Inferior parietal cortex (tissue), 1 donor: Measurements from ENCODE around the gene C10orf67.

Experiments
- DNase-seq: peaks from one replicate; pipeline ENCODE4 v3.0.0-alpha.2; 2016; ENCODE audit errors: extremely low spot score

C10orf67 gene

DNA sequence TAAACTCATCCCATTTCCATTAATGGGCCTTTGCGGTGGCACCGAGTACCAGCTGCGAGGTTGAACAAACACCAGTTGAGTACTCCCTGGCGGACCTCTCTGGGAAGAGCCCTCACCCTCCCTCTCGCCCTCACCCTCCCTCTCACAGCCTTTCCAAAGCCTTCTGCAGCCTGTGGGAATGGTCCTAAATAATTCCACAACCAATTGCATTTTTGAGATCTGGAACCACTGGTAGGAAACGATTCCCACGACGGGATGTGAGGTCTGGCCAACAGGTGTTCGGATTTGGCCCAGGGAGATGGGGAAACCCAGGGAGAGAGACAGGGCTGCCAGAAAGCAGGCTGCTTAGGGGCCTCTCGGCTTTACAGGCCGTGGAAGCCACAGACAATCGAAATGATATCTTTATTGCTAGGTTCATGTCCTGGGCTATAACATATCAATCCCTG is 147.2 kb downstream of the C10orf67 start:
- DNase-seq, result no peak

DNA sequence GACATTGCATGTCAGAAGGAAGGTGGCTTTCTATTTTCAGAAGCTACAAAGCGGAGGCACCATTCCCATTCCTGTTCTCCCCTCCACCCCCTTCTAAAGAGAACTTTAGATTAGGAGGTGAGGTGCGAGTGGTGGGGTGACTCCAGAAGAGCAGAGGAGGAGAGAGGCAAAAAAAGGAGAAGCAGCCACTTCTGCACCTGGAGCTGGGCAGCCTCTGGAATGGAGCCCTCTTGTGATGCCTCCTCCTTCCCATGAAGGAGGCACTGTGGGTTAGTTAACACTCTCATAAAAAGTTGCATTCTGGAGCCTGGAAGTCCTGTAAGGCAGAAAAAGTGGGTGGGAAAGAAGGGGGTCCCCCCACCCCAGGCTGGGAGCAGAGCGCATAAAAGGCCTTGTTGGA is 147.7 kb downstream of the C10orf67 start:
- DNase-seq, result no peak

DNA sequence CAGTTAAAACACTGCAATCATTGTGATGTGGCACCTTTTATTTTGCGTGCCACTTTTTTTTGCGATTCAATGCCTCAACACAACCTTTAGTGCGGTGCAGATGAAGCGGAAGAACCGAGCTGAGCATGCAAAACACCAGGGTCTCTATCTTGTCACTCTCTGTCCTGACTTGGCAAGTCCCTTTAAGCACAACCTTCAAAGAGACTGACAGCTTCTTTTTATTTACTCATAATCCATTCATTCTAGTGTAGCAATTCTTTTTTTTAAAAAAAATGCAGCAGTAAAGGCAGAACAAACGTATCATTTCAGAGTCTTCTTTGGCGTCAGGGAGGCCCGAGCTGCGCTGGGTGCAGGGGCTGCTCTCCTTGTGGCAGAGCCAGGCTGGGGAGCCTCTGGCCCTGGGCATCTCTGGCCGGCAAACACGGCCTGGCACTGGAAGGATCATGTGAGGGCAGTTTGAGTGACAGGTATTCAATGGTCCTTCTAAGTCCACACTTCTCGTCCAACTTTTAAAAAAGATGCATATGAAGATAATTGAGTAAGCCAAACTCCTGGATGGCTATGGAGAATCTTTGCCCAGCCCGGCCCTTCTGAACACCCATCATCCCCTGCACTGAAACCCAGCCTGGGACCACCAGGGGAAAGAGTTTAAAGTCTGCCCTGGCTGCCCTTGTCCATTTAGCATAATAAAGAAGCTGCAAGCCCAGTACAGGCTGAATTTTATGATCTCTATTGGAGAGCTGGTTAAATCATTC is 148.6 kb downstream of the C10orf67 start:
- no peak for DNase-seq

DNA sequence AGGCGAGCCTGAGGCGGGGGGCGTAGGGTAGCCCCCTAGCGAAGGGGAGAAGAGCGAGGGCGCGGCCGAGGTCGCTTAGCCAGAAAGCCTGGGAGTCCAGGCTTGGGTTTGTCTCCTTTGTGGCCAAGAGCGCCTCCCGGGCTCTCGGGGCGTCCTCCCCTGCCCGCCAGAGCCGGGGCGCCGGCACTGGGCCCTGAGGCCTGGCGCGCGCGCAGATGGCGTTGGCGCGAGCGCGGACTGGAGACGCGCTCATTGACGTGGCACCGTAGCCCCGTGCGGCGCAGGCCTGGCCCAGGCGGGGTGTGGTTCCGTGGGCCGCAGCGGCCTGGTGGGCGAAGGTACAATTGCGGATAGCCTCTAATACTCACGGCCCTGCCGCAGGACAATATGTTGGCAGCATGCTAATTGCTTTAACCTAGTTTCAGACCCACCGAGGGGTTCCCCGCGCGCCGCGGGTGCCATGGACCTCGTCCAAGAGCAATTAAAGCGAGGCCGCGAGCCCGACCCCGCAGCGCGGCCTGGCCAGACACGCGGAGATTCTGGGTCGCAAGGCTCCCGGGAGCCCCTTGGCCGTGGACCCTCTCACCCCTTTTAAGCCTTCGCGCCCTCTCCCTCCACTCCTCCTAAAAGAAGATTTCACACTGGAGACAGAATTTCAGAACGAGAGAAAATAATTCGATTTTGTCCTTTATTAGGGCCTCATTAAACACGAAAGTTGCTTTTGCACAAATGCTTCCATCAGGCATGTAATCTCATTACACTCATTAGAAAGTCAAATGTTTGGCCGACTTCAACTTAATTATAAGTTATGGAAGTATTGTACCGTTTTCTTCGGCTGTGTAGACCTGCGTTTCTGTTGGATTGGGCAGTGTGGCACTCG is 149.4 kb downstream of the C10orf67 start:
- no peak for DNase-seq

DNA sequence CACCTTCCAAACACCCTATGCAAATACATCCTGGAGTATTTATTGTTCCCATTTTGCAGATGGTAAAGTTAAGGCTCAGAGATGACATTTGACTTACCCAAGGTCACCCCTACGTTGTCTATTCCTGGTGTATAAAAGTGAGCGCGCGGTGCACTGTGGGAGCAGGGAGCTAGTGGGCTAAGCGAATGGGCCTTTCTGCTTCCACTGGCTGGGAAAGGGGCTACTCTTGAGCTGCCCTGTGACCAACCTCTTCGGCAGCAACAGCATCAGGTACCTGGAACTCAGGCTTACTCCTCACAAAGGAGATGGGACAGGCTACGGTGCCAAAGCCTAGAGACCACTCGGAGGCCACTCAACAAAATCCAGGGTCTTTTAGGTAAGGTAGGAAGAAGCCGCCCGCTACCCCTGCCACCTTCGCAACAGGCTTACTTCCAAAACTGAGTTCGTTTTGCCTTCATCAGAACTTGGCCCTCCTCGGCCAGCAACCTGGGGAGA is 150.1 kb downstream of the C10orf67 start:
- DNase-seq, result no peak

DNA sequence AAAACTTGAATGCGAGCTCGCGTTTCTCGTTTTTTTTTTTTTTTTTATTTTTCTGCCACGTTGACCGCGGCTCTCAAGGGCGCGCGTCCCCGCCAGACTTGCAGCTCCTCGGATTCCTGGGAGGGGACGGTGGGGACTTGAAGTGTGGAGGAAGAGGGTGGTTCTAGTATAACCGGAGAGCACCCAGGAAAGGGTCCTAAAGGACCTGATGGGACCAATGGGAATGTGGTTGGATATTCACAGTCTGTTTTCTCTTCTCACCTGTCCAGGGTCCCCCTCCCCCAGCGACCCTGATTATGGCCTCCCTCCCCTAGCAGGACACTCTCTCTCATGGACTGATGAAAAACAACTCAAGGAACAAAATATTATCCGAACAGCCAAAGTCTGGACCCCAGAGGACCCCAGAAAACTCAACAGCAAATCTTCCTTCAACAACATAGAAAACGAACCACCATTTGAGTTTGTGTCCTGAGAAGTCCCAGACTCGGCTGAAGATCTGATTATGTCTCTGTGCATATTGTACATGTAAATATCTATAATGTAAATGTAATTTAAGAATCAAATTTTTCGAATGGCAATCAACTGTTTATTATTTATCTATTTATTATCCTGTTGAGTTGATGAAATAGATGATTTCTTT is 151.0 kb downstream of the C10orf67 start:
- no peak for DNase-seq

DNA sequence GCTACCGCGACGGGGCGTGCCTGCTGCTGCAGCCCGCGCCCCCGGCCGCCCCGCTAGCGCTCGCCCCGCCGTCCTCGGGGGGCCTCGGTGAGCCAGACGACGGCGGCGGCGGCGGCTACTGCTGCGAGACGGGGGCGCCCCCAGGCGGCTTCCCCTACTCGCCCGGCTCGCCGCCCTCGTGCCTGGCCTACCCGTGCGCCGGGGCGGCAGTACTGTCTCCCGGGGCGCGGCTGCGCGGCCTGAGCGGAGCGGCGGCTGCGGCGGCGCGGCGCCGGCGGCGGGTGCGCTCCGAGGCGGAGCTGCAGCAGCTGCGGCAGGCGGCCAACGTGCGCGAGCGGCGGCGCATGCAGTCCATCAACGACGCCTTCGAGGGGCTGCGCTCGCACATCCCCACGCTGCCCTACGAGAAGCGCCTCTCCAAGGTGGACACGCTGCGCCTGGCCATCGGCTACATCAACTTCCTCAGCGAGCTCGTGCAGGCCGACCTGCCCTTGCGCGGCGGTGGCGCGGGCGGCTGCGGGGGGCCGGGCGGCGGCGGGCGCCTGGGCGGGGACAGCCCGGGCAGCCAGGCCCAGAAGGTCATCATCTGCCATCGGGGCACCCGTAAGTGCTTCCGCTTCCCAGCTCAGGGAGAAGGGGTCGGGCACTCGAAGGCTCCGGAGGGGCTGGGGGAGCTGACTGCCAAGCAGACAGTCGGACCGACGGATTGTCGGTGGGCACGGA is 151.7 kb downstream of the C10orf67 start:
- no peak for DNase-seq

DNA sequence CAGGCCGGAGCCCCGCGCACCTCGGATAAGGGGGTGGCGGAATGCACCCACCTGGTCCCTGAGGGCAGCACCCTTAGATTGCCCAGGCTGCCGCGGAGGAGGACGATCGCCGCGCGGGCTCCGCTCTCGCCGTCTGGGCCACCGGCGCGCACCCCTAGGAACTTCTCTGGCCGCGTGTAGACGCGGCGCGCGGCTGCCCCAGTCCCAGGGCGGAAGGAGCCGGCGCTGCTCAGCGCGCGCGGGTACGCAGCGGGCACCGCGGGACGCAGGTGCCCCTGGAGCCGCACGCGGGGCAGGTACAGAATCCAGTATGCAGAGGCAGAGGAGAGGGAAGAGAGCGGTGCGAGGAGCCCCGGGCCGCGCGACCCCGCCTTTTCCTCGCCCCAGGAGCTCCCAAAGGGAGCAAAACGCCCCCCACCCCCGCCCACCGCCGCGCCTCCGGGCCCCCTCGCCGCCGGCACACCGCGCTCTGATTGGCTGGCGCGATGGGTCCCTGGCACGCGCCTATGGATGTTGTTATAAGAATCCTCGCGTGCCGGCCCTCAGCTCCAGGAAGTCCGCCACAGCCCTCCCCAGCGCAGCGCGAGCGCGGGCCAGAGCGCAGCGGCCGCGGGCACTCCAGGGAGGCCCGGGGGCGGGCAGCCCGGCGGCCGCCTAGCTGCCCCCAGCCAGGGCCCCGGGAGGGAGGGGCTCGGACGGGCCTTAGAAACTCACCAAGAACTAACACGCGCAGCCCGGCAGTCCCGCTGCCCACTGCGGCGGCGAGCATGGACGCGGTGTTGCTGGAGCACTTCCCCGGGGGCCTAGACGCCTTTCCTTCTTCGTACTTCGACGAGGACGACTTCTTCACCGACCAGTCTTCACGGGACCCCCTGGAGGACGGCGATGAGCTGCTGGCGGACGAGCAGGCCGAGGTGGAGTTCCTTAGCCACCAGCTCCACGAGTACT is 152.6 kb downstream of the C10orf67 start, which contains the start of gene PTF1A:
PTF1A (plus strand) TSS at position 549 of the 948 bp plus-strand sequence; CDS start at position 768, 219 bp downstream.
- no peak for DNase-seq

DNA sequence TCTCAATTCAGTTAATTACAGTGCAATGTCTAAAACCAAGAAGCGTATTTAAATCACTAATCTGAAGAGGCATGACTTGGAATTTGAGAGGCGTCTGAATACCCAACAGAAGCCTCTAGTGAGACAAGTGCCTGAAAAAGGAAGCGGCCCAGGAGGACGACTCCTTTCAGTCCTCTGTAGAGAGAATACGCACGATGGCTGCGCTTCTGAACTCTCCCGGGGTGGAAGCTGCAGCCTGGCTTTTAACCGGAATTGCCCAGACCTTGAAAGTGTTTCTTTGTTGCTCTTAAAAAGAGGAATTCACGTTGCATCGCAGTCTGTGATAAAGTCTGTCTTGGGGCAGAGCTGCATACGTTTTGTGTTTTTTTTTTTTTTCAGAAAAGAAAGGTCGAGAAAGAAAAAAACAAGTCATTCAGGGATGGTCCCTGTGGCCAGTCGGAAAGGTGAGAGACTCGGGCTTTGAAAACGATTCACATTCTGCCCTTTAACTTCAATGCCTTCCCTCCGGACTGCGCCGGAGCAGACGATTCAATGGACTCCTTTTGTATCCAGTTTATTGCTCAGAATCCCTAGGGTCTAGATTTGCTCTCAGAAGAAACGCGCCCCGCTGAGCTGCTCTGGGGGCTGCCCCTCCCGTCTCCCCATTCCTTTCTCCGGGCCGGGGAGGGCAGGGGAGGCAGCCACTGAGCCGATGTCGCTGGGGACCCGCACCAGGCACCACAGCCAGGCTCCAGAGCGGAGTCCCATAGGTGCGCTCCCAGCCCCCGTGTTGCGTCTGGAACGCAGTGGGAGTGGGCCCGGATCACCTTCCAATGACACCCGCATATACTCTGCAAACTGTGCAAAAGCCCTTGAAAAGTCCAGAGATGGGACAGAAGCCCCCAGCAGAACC is 153.5 kb downstream of the C10orf67 start:
- no peak for DNase-seq

DNA sequence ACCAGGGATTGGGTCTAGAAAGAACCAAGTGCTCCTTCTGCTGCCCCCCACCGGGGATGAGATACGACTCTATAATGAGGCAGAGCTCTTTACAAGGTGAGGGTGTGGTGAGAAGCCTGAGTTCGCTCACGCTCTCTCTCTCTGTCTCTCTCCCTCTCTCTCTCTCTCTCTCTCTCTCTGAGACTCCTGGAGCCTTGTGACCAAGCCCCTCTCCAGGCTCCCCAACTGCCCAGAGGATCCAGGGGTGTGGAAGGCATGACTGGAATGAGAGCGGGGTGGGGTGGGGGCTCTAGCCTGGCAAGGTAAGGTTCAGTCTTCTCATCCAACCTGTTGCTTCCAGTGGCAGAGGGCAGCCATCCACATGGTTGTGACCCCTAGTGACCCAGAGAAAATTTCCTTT is 155.6 kb downstream of the C10orf67 start:
- DNase-seq, result no peak

DNA sequence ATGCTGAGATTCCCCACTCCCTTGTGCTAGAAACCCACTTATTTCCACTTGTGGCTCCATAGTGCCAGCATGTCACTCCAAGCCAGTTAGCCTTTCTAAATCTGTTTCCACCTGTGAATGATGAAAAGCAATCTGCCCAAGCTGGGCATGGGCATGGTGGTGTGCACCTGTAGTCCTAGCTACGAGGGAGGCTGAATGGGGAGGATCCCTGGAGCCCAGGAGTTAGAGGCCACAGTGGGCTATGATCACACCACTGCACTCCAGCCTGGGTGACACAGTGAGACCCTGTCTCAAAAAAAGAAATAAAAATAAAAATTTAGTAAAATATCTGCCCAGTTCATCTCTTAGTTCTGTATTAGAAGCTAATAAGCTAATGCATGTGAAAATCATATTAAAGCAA is 157.4 kb downstream of the C10orf67 start:
- DNase-seq, result no peak

DNA sequence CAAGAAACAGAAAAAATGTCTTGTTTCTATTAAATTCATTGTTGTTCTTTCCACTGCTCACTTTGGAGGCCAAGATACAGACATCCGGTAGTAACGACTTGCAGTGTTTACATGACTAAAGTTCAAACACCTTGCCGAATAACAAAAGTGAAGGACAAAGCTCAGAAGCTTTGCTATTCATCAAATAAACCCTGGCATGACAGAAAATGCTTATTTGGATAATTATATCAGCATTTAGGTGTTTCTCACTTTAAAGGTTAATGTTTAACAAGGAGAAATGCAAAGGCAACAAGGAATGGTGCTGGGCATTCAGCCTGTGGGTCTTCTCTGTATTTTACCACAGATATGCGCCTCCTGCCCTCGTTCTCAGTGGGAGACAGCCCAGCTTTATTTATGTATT is 157.9 kb downstream of the C10orf67 start:
- DNase-seq, result no peak

DNA sequence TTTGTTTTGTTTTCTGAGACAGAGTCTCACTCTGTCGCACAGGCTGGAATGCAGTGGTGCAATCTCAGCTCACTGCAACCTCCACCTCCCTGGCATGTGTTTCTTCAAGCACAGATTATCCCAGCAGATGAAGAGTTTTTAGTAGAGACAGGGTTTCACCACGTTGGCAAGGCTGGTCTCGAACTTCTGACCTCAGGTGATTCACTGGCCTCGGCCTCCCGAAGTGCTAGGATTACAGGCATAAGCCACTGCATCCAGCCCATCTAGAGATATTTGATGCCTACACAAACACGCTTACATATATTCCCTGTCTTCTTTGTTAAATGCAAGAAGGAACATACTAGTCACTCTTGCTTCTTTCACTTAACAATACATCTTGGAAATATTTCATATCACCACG is 158.4 kb downstream of the C10orf67 start:
- no peak for DNase-seq

DNA sequence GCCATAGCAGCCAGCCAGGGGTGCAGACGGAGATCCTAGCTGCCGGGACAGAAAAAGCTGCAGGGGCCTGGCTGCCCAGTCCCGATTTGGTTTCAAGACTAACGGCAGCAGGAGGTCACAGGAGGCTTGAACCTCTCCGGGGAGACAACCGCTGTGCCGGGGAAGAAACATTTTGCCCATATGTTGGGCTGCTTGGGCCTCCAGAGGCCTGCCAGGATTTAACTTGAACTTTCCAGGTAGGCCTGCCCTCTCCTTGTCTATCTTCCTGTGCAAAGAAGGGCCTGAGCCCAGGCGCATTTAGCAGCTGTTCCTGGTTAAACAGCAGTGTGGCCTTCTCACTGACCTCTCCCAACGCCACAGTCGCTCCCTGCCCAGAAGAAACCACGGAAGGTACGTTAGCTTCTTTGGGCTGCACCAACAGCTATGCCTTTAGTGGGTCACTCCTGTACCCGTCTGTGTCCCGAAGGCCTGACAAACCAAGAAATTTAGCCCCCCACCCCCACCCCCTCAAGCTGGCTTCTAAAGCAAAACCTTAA is 169.6 kb downstream of the C10orf67 start:
- DNase-seq, result no peak

DNA sequence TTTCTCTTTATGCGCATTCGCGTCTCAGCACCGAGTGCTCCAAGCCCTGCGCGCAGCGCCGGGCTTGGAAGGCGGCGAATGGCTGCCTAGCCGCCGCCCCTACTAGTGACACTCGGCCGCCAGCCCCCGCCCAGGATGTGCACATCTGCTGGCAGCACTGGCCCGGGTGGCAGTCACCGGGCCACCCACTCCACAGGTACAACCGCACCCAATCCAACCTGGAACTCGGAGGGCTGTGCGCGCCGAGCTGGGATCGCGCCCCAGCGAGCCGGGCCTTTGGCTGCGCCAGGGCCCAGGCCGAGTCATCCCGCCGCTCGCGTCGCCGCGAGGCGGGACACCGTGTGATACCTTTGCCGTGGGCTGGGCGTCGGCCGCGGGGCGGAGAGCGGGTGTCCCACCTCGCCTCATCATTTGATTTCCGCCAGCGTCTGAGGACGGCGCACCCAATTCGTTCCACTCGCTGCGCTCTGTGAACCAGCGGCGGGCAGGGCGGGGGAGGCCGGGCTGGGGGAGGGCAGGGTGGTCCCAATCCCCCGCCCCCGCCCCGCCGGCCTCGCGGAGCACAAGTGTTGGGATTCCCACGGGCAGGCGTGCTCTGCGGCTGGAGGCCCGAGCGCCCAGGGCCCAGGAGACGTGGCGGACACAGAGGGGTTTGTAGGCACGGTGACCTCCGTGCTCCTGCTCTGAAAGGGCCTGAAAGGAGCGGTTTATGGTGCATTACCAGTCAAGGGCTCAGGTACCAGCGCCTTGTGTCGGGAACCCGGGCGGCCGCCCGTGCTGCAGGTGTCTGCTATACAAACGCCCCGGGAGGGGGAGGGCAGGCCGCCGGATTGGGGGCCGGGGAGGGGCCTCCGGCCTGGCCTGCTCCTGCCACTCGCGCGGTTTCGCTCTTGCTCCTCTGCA is 170.3 kb downstream of the C10orf67 start:
- DNase-seq, result no peak

DNA sequence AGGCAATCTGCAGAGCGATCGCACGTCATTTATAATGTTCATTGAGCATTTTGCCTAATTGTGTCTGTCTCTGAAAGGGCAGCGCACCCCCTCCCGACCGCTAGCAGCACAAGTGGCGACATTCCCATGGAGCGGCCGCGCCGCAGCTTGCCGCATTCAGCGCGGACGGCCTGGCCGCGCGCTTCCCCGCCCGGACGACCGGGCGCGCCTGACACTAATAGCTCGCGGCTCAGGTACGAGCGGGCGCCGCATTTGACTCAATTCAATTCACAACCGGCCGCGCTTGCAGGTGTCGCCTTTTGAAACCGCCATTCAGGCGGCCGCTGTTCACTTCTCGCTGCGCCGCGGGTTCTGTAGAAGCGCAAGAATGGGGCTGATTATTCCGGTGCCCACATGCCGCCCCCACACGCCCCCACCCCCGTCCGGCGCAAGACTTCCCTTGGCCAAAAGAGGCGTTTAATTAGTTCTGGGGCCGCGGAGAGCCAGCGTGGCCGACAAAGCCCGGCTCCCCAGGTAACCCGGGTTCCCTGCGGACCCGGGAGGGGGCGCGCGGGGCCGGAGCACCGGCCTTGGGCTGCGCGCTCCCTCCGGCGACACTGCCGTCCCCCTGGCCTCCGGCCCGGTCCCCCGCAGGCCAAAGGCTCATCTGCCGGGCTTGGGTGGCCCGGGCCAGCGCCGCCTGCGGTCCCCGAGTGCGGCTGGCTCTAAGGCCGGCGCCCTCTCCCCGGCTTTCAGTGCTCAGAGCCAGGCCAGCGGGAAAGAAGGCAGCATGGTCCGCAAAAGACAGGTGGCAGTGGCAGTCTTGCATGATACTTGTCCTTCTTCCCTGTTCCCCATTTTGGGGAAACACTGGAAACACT is 171.2 kb downstream of the C10orf67 start:
- DNase-seq, result peak; percentile 27
